ENCODE data around the gene PRSS22.

PRSS22 gene

GRCh38 chr16:2881783-2882649 is 24.0 kb upstream of the PRSS22 start:
- in situ Hi-C loops (cut with MboI; ENCODE audit: low sequenced_read_pairs) = no loop called here

DNA sequence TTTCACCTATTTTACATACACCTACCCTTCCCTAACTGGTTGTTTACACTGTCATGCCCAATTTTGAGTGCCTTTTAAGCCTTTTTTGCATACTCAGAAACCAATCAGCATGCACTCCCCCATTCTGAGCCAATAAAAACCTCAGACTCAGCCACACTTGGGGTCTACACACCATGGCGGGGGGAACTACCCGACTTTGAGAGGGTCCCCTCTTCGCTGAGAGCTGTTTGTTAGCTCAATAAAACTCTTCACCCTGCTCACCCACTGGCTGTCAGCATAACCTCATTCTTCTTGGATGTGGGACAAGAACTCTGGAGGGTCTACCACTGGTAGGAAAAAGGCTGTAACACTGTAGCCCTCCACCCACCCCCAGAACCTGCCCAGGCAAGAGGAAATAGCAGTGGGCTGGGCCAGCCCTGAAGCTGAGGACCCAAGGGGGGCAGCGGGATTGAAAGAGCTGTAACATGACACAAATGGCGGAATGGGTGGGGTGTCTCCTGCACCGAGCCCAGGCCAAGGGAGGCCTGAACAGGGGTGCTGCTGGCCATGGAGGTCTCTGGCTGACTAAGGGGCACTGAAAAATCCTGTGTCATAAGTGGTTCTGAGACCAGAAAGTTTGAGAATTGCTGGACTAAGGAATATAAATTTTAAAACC is 22.0 kb upstream of the PRSS22 start:
- in situ Hi-C loops (cut with MboI; ENCODE audit: low sequenced_read_pairs) = no loop called here

GRCh38 chr16:2874912-2875362 is 17.0 kb upstream of the PRSS22 start:
- in situ Hi-C loops (cut with MboI; ENCODE audit: low sequenced_read_pairs) = no loop called here

GRCh38 chr16:2874032-2874911 is 16.3 kb upstream of the PRSS22 start:
- in situ Hi-C loops (cut with MboI; ENCODE audit: low sequenced_read_pairs) = no loop called here

- in situ Hi-C loops (cut with MboI; ENCODE audit: low sequenced_read_pairs) = no loop called here
These were observed 14.0 kb upstream of the PRSS22 start for GRCh38 chr16:2871926-2872325.

DNA sequence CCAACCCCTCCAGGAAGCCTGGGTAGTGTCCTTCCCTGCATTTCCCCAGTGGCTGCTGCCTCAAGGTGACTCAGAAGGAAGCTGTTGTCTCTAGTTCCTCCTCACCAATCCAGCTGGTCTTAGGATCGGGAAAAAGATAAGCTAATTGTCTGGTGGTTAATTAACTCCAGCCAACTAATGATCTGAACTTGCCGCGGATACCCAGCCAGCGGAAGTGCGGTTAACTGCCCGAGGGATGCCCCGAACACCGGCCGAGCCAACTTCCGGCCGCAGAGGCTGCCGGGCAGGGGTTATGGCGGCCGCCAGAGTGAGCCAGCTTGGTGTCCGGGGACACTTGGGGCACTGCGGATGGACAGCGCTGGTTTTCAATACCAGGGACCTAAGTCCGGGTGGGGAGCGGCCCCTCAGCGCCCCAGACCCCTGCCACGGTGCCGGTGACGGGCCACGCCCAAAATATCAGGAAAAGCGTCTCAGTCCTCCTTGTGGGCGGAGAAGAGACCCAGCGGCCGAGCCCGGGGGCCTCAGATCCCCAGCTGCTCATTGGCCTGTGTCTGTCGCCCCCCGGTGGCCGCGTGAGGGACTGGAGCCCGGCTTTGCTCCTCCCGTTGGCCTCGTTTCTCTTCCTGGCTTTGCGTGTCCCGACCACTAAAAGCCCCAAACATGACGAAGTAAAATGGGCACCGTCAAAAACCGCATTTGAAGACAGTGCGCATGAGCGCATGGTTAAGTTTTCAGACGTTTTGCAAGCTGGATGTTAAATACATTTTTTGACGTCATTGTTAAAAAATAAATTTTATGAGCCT is 10.2 kb upstream of the PRSS22 start:
- in situ Hi-C loops (cut with MboI; ENCODE audit: low sequenced_read_pairs) = no loop called here

- in situ Hi-C loops (cut with MboI; ENCODE audit: low sequenced_read_pairs) = no loop called here
These were observed 9.7 kb upstream of the PRSS22 start for GRCh38 chr16:2867661-2867986.

DNA sequence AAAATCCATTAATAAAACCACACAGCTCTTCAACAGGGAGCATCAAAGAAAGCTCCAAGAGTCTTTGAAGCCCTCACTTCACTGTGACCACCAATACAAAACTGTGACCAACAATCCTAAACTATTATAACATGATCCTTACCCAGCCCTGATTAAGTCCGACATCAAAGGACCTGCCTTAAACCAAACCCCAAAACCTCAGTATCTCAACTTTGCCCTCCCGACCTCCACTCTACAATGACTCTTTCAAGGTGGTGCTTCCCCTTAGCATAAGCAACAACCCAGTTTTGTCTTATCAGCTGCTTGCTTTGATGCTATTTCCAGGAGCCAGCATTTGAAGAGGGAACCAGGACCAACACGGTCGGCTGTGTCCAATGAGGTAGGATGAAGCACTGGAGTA is 8.5 kb upstream of the PRSS22 start:
- in situ Hi-C loops (cut with MboI; ENCODE audit: low sequenced_read_pairs) = no loop called here

GRCh38 chr16:2865651-2866050 is 7.7 kb upstream of the PRSS22 start:
- in situ Hi-C loops (cut with MboI; ENCODE audit: low sequenced_read_pairs) = no loop called here

DNA sequence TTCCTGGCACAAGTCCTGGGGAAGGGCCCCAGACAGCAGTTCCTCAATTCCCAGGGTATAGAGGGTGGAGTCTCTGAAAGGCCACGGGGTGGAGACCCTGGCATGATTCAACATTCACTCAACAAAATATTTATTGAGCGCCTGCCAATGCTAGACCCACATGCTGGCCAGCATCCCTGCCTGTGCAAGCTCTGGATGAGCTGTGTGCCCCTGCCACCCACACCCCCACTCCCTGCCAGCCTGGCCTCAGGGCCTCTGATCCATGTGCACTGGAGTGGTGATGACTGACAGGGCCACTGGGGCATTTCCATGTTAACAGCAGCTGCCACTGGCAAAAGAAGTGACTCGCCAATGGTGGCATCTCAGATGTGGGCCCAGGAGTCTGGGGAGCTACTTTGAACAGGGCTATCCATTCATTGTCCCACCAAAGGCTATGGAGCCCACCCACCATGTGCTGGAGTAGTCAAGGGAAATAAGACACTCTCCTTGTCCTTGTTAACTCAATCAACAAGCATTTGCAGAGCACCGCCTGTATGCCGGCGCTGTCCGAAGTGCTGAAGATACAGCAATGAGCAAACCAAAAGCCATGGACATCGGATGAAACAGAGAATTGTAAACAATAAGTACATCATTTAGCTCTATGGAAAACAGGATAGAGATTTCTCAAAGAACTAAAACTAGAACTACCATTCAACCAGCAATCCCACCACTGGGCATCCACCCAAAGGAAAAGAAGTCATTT is 3.0 kb upstream of the PRSS22 start:
- in situ Hi-C loops (cut with MboI; ENCODE audit: low sequenced_read_pairs) = no loop called here

GRCh38 chr16:2859686-2860265 is 1.8 kb upstream of the PRSS22 start:
- in situ Hi-C loops (cut with MboI; ENCODE audit: low sequenced_read_pairs) = no loop called here

- in situ Hi-C loops (cut with MboI; ENCODE audit: low sequenced_read_pairs) = no loop called here
These were observed 465 bp upstream of the PRSS22 start for GRCh38 chr16:2858245-2859025.

GRCh38 chr16:2856686-2857450 is 1.1 kb downstream of the PRSS22 start:
- in situ Hi-C loops (cut with MboI; ENCODE audit: low sequenced_read_pairs) = no loop called here

GRCh38 chr16:2856061-2856670 is 1.8 kb downstream of the PRSS22 start:
- in situ Hi-C loops (cut with MboI; ENCODE audit: low sequenced_read_pairs) = no loop called here

DNA sequence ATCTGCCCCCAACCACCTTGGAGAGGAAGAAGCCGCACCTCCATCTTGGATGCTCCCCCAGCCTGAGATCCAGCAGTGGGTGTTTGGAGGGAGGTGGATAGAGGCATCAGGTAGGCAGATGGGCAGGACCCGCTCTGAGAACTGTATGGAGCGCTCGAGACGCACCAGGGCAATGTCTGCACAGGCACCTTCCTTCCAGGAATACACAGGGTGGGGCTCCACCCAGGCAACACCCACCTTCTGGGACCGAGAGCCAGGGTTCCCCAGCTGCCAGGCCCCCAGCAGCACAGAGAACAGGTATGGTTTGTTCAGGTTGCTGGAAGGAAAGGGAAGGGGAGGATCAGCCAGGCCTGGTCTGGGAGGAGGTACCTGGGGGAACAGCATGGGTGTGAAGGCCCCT is 2.4 kb downstream of the PRSS22 start:
- in situ Hi-C loops (cut with MboI; ENCODE audit: low sequenced_read_pairs) = no loop called here

- in situ Hi-C loops (cut with MboI; ENCODE audit: low sequenced_read_pairs) = no loop called here
These were observed 3.2 kb downstream of the PRSS22 start for GRCh38 chr16:2854700-2855309.

DNA sequence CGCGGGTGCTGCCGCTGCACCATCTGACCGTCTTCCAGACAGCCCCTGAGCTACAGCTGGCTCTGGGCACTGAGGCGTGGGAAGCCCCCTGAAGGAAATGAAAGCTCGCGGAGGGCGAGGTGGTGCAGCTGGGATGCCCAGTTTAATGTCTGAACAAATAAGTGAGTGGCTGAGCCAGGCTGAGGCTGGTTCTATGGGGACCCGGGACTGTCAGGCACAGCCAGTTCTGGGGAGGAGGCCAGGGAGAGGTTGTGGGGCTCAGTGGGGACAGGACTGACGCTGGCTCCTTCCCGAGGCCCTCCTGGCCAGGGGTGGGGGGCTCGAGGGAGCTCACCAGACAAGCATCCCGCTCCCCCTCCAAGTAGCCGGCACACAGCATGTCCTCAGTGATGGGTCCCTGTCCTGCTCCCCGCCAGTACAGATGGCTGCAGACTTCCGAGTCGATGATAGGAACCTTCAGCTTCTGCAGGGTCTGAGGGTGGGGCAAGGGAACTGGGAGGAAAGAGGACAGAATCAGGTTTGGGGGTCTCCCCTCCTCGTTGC is 4.4 kb downstream of the PRSS22 start:
- in situ Hi-C loops (cut with MboI; ENCODE audit: low sequenced_read_pairs) = no loop called here
